ENCODE measurements around the gene SMIM20. TPM values are rescaled to one million over a fixed set of nuclear protein-coding genes. Genes with fewer than 3 reads are reported as not detected.
"Not testable (repeated sequence)": the region's sequence is repeated elsewhere in the genome, so short reads cannot be mapped to it uniquely, and the experiment has no call there.

Gene SMIM20
- 16.0 and 34.8 TPM in 2 replicates for total RNA-seq (2014; rRNA removed; shearing (Covaris generic))

DNA sequence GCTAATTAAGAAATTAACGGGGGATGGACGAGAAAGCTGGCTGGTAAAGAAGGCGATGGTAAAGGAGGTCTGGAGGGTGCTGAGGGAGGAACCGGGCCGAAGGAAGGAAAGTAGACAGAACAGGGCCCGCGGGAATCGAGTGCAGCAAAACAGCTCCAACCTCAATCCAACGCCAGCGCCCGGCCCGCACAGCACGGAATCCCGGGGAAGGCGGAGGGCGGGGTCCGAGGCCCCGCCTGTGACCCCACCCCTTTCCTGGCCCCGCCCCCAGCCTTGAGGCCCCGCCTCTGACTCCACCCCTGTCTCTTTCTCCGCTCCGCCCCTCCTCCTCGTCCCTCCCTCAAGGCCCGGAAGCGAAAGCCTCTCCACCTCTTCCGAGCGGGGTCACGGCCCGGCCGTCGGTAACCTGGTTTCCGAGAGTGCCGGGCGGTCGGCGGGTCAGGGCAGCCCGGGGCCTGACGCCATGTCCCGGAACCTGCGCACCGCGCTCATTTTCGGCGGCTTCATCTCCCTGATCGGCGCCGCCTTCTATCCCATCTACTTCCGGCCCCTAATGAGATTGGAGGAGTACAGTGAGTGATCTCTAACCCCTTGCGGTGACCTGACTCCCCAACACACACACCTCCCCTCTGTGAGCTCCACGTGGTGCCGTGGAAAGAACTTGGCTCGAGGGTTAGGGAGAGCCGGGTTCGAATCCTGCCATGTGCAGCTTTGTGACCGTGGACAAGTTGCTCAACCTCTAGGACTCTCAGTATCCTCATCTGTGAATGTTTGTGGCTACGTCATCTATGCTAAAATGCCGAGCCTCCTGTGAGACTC, at the start of gene SMIM20:
Gene SMIM20 (plus strand): TSS at position 370 of the 819 bp plus-strand sequence. CDS start 94 bp downstream, at position 464.
- no peaks in the 10 kb centered on the region for H3K27me3 ChIP-seq (replicated peaks)
- peak within 1 kb of the TSS; percentile 78 for H3K4me3 ChIP-seq
- peaks cover 15% of the 10 kb centered on the region for H3K4me1 ChIP-seq (replicated peaks)
- peak; percentile 62 to 84 for DNase-seq (ENCODE audit: low read depth in 1 of 2, low spot score in 2 of 2)
- H3K36me3 ChIP-seq, result peaks cover 5% of the 10 kb centered on the region
- no peaks in the 10 kb centered on the region for H3K9me3 ChIP-seq (replicated peaks)
- H3K27ac ChIP-seq, result peak within 1 kb of the TSS; percentile 80

DNA sequence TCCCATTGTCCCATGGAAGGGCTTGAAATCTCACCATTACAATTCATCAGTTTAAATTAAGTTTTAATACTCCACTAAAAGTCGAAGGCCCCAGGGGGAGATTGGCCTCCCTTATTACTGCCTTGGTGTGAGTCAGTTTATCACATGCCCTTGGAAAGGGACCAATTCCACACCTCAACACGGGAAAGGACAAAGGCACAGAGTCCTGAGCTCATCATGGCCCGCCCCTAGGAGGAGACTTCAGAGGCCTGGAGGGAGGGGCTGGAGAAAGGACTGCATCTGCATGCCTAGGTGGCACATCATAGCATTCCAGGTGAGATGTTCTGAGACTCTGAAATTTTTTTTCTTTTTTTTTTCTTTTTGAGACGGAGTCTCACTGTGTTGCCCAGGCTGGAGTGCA, 48.4 kb upstream of the SMIM20 start:
- Histone ChIP-seq H3K4me1 (replicated peaks) (peaks cover 7% of the 10 kb centered on the region), H3K27me3 (replicated peaks) (no peaks in the 10 kb centered on the region), H3K36me3 (no peaks in the 10 kb centered on the region), H3K27ac (no peak overlapping the region), H3K9me3 (replicated peaks) (no peaks in the 10 kb centered on the region), H3K4me3 (no peak overlapping the region)
- DNase-seq (ENCODE audit: low read depth in 1 of 2, low spot score in 2 of 2), result no peak

DNA sequence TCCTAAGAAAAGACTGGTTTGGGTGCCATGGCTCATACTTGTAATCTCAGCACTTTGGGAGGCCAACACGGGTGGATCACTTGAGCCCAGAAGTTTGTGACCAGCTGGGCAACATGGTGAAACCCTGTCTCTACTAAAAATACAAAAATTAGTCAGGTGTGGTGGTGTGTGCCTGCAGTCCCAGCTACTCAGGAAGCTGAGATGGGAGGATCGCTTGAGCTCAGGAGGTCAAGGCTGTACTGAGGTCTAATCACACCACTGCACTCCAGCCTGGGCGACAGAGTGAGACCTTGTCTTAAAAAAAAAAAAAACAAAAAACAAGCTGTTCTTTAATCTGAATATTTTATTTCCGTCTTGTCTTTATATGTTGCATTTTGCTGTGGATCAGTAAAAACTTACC, 47.6 kb upstream of the SMIM20 start:
- not testable (repeated sequence) for H3K4me1 ChIP-seq (replicated peaks); H3K4me3 ChIP-seq; H3K9me3 ChIP-seq (replicated peaks); DNase-seq (ENCODE audit: low read depth in 1 of 2, low spot score in 2 of 2); H3K27ac ChIP-seq; H3K27me3 ChIP-seq (replicated peaks); H3K36me3 ChIP-seq

DNA sequence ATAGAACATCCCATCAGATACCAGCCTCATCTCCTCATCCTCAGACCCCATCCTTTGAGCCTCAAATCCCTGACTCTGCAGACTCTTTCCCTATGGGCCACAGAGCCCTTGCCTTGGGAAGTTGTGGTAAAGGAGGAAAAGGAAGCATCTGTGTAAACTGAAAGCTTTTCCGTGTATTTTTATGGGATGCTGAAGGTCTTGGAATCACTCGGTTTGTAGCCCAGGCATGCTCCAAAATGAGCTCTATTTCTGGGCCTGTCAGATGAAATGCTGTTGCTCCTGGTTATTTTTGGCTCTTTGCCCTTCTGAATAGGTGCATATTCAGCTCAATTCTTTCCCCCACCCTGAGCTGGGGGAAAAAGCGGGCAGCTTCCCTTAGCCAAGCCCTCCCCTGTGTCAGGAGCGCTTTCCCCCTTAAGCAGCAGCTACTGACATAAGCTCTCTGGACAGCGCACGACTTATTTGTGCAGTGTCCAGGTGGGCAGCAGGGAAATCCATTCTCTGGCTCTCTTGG, 46.2 kb upstream of the SMIM20 start:
- Histone ChIP-seq H3K27me3 (replicated peaks) (no peaks in the 10 kb centered on the region), H3K9me3 (replicated peaks) (no peaks in the 10 kb centered on the region), H3K4me1 (replicated peaks) (no peaks in the 10 kb centered on the region), H3K27ac (no peak overlapping the region), H3K36me3 (no peaks in the 10 kb centered on the region), H3K4me3 (no peak overlapping the region)
- no peak for DNase-seq (ENCODE audit: low read depth in 1 of 2, low spot score in 2 of 2)

DNA sequence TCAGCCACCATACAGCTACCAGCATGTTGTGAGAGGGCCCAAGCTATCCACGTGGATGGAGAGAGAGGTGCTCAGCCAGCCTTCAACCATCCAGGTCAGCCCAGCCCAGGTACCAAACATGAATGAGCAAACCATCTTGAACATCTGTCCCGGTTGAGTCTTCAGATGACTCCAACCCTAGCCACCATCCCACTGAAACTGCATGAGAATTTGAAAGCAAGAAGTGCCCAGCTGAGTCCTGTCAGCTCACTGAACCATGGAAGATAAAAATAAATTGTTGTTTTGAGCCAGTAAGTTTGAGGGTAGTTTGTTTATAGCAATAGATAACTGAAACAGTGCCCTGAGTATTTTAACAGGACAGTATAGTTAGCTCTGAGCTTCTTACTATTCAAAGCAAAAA, 43.9 kb upstream of the SMIM20 start:
- no peaks in the 10 kb centered on the region for H3K36me3 ChIP-seq
- no peaks in the 10 kb centered on the region for H3K4me1 ChIP-seq (replicated peaks)
- no peaks in the 10 kb centered on the region for H3K27me3 ChIP-seq (replicated peaks)

DNA sequence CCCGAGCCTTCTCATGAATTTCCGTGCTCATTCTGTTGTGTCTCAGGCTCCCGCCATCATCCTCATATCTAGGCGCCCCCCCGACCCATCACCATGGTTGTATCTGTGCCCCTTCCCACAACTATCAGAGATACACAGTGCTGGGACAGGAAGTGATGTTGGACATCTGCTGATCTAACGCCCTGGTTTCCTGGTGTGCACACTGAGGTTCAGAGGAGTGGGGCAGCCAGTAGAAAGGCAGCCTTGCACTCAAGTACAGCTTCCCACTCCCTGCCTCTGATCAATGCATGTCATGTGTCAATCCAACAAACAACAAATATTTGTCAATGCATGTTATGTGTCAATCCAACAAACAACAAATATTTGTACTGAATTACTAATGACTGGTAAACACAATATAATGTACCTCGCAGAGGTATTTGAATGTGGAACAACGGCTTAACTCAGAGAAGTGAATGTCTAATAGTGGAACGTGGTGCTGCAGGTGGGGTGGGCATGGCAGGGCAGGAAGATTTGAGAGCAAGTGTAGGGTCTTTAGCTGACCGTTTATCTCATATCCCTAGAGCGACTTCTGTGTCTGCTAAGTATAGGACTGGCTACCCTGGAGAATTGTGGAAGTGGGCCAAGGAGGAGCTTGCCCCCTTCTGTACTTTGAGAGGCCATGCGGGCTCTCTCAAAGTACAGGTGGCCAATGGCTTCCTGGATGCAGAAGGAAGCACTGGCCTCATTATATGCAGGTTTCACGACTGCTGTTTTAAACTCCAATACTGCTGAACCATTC, 41.0 kb upstream of the SMIM20 start:
- Histone ChIP-seq H3K36me3 (no peaks in the 10 kb centered on the region), H3K27me3 (replicated peaks) (no peaks in the 10 kb centered on the region), H3K9me3 (replicated peaks) (no peaks in the 10 kb centered on the region), H3K27ac (no peak overlapping the region), H3K4me1 (replicated peaks) (no peaks in the 10 kb centered on the region), H3K4me3 (no peak overlapping the region)
- no peak for DNase-seq (ENCODE audit: low read depth in 1 of 2, low spot score in 2 of 2)

More for the DNA sequence above, 43.9 kb upstream of the SMIM20 start:
- Histone ChIP-seq H3K9me3 (replicated peaks) (no peaks in the 10 kb centered on the region), H3K27ac (no peak overlapping the region), H3K4me3 (no peak overlapping the region)
- no peak for DNase-seq (ENCODE audit: low read depth in 1 of 2, low spot score in 2 of 2)

DNA sequence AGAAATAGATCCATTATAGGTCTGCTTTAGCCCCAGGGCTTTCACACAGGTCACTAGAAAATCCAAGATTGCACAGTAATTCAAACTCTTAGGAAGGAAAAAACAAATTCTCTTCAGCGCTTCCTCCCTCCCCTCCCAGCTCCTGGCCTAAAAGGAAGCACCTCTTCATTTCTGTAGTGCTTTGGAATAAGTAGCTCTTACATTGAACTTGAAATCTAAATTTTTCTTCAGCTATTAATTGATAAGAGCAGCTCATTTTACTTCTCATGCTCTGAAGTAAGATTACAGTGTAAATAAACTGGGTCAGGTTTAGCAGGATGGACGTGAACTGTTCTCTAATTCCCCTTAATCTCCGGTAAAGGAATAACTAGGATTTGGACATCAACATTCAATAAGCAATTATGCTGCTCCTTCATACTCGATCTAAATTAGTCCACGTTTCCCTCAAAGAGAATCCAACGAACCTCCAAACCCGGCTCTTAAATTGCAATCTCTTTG, 40.3 kb upstream of the SMIM20 start:
- Histone ChIP-seq H3K9me3 (replicated peaks) (no peaks in the 10 kb centered on the region), H3K4me3 (no peak overlapping the region), H3K36me3 (no peaks in the 10 kb centered on the region), H3K4me1 (replicated peaks) (no peaks in the 10 kb centered on the region), H3K27ac (no peak overlapping the region), H3K27me3 (replicated peaks) (no peaks in the 10 kb centered on the region)
- DNase-seq (ENCODE audit: low read depth in 1 of 2, low spot score in 2 of 2), result no peak

DNA sequence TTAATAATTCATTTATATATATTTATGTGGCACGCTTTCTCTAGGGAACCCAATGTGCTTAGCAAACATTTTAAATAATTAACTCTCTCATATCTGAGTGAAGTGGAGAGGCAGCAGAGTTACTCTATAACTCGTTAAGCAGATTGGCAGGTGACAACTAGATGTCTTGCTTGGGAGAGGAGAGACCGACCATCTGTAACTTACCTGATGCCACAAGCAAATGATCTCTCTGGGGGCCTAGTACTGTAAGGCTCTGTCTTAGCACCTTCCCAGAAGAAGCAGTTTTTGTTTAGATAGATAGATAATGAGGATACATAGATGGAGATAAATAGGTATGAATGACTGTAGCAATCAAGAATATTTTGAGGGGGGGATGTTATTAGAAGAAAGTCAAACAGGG, 39.4 kb upstream of the SMIM20 start:
- H3K4me3 ChIP-seq, result no peak overlapping the region
- H3K27me3 ChIP-seq (replicated peaks), result no peaks in the 10 kb centered on the region
- H3K4me1 ChIP-seq (replicated peaks), result no peaks in the 10 kb centered on the region
- no peak for DNase-seq (ENCODE audit: low read depth in 1 of 2, low spot score in 2 of 2)
- no peaks in the 10 kb centered on the region for H3K36me3 ChIP-seq
- H3K9me3 ChIP-seq (replicated peaks), result no peaks in the 10 kb centered on the region
- no peak overlapping the region for H3K27ac ChIP-seq

DNA sequence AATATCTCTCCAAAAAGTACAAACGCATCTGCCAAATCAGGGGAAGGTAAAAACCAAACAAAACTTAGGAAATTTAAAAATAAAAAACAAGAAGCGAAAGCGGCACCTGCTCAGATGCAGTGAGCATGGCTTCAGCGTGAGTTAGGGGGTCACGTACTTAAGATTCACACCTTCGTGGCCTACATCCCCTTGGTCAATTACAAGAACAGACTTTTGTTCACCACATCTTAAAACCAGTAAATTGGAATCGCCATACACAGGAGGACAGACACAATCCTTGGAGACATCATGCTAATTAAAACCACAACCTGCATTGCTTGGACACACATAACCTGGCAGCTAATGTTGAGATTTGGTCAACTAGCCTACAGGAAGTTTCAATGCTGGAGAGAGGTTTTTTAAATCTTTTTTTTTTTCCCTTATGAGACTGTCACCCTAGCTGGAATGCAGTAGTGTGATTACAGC, 38.7 kb upstream of the SMIM20 start:
- H3K36me3 ChIP-seq, result no peaks in the 10 kb centered on the region
- H3K27me3 ChIP-seq (replicated peaks), result no peaks in the 10 kb centered on the region
- no peak overlapping the region for H3K4me3 ChIP-seq
- no peak overlapping the region for H3K27ac ChIP-seq
- DNase-seq (ENCODE audit: low read depth in 1 of 2, low spot score in 2 of 2), result no peak
- H3K4me1 ChIP-seq (replicated peaks), result no peaks in the 10 kb centered on the region
- no peaks in the 10 kb centered on the region for H3K9me3 ChIP-seq (replicated peaks)

DNA sequence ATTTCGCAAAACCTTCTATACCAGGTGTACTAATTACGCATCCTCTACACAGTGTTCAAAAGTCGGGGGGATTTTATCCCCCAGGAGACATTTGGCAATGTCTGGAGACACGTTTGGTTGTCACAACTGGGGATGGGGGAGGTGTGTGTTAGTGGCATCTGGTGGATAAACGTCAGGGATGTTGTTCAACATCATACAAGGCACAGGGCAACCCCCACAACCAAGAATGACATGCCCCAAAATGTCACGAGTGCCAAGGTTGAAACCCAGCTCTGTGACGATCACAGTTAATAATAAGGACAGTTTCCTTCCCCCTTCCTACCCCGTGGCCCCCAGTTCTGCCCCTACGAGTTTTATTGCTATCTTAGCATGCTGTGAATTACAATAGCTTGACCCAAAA, 35.3 kb upstream of the SMIM20 start:
- H3K27me3 ChIP-seq (replicated peaks), result no peaks in the 10 kb centered on the region
- H3K36me3 ChIP-seq, result no peaks in the 10 kb centered on the region

DNA sequence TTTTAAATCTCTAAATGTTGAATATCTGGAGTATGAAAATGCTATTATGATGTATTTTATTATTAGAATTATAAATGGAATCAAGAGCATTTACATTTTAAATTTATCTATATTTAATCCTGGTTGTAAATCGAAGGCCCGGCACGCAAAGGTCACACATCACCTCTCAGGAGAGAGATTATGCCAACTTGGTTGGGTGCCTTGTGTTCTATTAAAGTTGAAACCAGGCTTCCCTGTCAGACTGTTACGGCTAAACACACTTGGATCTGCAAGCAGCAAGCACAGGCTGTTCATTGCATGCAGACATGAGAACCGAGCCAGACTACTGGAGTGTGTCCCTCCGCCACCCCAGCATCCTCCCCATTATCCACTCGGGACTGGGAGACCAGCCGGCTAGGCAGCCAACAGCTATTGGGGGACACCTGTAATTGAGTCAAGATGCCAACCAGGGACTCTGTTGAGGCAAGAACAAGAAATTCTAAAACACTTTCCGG, 34.9 kb upstream of the SMIM20 start:
- Histone ChIP-seq H3K36me3 (no peaks in the 10 kb centered on the region), H3K4me1 (replicated peaks) (peaks cover 4% of the 10 kb centered on the region), H3K9me3 (replicated peaks) (no peaks in the 10 kb centered on the region), H3K4me3 (no peak overlapping the region), H3K27me3 (replicated peaks) (no peaks in the 10 kb centered on the region), H3K27ac (no peak overlapping the region)
- no peak for DNase-seq (ENCODE audit: low read depth in 1 of 2, low spot score in 2 of 2)

More for the DNA sequence above, 35.3 kb upstream of the SMIM20 start:
- Histone ChIP-seq H3K27ac (no peak overlapping the region), H3K4me1 (replicated peaks) (no peaks in the 10 kb centered on the region; the same call in 1 of the 2 replicates), H3K4me3 (no peak overlapping the region), H3K9me3 (replicated peaks) (no peaks in the 10 kb centered on the region)
- no peak for DNase-seq (ENCODE audit: low read depth in 1 of 2, low spot score in 2 of 2)

DNA sequence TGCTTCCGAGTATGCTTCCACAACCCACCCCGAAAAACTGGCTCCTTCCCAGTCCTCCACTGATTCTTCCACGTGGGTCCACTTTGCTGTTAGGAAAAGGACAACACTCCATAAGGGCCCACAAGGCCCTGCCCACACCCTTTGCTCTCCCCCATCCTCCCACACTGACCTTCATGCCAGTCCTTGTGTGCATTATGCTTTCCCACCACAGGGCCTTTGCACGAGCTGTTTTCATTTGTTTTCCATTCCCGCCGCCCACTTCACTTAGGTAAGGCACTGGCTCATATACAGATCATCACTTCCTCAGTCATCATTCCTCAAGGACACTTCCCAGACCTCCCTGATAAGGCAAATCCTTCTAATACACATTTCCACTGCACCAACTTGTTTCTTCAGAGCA, 34.4 kb upstream of the SMIM20 start:
- Histone ChIP-seq H3K9me3 (replicated peaks) (no peaks in the 10 kb centered on the region), H3K27ac (no peak overlapping the region), H3K27me3 (replicated peaks) (no peaks in the 10 kb centered on the region), H3K4me3 (no peak overlapping the region), H3K4me1 (replicated peaks) (peaks cover 9% of the 10 kb centered on the region), H3K36me3 (no peaks in the 10 kb centered on the region)
- DNase-seq (ENCODE audit: low read depth in 1 of 2, low spot score in 2 of 2), result no peak

DNA sequence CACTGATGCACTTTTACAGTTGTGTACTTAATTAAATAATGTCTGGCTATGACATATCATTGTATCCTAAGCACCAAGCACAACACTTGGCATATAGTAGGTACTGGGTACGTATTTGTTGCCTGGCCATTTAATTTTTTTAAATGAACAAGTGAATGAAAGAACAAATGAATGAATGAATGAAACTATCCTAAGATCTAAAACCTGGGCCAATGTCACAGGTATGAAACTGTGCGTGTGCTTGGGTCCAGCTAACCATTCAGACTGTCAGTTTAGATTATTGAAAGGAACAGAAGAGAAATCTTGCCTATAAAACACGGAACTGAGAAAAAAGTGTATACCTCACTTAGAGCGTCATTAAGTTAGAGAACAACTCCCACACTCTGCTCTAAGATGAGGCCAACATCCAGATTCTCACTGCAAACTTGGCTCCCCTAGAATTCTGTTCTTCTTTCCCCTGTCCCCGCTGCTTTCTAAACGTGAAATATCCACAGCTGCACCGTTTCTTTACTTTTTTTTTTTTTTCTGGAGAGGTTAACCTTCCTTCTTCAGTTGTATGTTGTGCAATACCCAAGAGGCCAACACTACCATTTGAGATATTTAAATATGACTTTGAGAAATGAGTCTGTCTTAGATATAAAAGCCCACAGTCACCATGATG, 33.9 kb upstream of the SMIM20 start:
- Histone ChIP-seq H3K36me3 (no peaks in the 10 kb centered on the region), H3K4me1 (replicated peaks) (peaks cover 13% of the 10 kb centered on the region), H3K4me3 (no peak overlapping the region), H3K27me3 (replicated peaks) (no peaks in the 10 kb centered on the region), H3K27ac (no peak overlapping the region), H3K9me3 (replicated peaks) (no peaks in the 10 kb centered on the region)
- no peak for DNase-seq (ENCODE audit: low read depth in 1 of 2, low spot score in 2 of 2)

Data from SJSA1 (cell line).